Stimulated activated CD4-positive, alpha-beta T cell treated with anti-CD3 and anti-CD28 coated beads, Interleukin-15, amount 100 ng/mL, for 1 hour (primary cell): ENCODE data around the gene EFCAB12.
A peak's percentile ranks its signal among the peaks of the same experiment; 100 is the strongest.
"Not testable (repeated sequence)": the region's sequence is repeated elsewhere in the genome, so short reads cannot be mapped to it uniquely, and the experiment has no call there.

Experiments used
- DNase-seq, 2 donors: peaks; one replicate each; pipeline ENCODE4 v3.0.0-alpha.2; 2020; ENCODE audit warnings: low read depth in 1 of 2, low spot score in 1 of 2

EFCAB12 gene

GRCh38 chr3:129399145-129399894, 29.1 kb downstream of the EFCAB12 start:
- DNase-seq = peak; percentile 35 to 36

- DNase-seq = no peak
Measured at GRCh38 chr3:129398803-129399144, 29.7 kb downstream of the EFCAB12 start.

GRCh38 chr3:129393760-129394564, 34.5 kb downstream of the EFCAB12 start:
- DNase-seq = not testable (repeated sequence)

GRCh38 chr3:129393271-129393670, 35.2 kb downstream of the EFCAB12 start:
- no peak for DNase-seq

- not testable (repeated sequence) for DNase-seq
Measured at GRCh38 chr3:129392106-129392887, 36.1 kb downstream of the EFCAB12 start.

- DNase-seq = not testable (repeated sequence)
Measured at GRCh38 chr3:129391583-129391982, 36.9 kb downstream of the EFCAB12 start.

- no peak for DNase-seq
Measured at GRCh38 chr3:129389572-129389937, 38.9 kb downstream of the EFCAB12 start.

GRCh38 chr3:129388791-129389571, 39.5 kb downstream of the EFCAB12 start:
- DNase-seq = not testable (repeated sequence)

- DNase-seq = no peak
Measured at GRCh38 chr3:129387487-129387886, 40.9 kb downstream of the EFCAB12 start.

GRCh38 chr3:129386984-129387383, 41.5 kb downstream of the EFCAB12 start:
- DNase-seq = no peak

- not testable (repeated sequence) for DNase-seq
Measured at GRCh38 chr3:129385507-129385906, 42.9 kb downstream of the EFCAB12 start.

GRCh38 chr3:129384594-129385323, 43.7 kb downstream of the EFCAB12 start:
- no peak for DNase-seq

GRCh38 chr3:129384103-129384502, 44.3 kb downstream of the EFCAB12 start:
- DNase-seq = not testable (repeated sequence)

- DNase-seq = no peak
Measured at GRCh38 chr3:129383292-129383860, 45.1 kb downstream of the EFCAB12 start.

GRCh38 chr3:129382366-129382765, 46.1 kb downstream of the EFCAB12 start:
- DNase-seq = no peak

- no peak for DNase-seq
Measured at GRCh38 chr3:129379582-129380358, 48.7 kb downstream of the EFCAB12 start.

- no peak for DNase-seq
Measured at GRCh38 chr3:129378949-129379348, 49.5 kb downstream of the EFCAB12 start.

- DNase-seq = no peak
Measured at GRCh38 chr3:129377615-129378014, 50.8 kb downstream of the EFCAB12 start.

GRCh38 chr3:129375099-129375498, 53.3 kb downstream of the EFCAB12 start:
- DNase-seq = no peak
